ENCODE data around the gene TLX1.

Gene TLX1

GRCh38 chr10:101130984-101131961 is at the start of gene TLX1:
Gene TLX1 (plus strand): TSS chr10:101131300. CDS start chr10:101131542, 242 bp downstream.
- DNase-seq = no peak

GRCh38 chr10:101085846-101086245 is 45.3 kb upstream of the TLX1 start:
- DNase-seq = no peak

GRCh38 chr10:101087376-101087775 is 43.7 kb upstream of the TLX1 start:
- no peak for DNase-seq

- DNase-seq = no peak
Observed at GRCh38 chr10:101087965-101088364, 43.1 kb upstream of the TLX1 start.

- no peak for DNase-seq
Observed at GRCh38 chr10:101089520-101090299, 41.4 kb upstream of the TLX1 start.

- no peak for DNase-seq
Observed at GRCh38 chr10:101090597-101090996, 40.5 kb upstream of the TLX1 start.

GRCh38 chr10:101091546-101092290 is 39.4 kb upstream of the TLX1 start:
- DNase-seq = no peak

- no peak for DNase-seq
Observed at GRCh38 chr10:101092881-101093354, 38.2 kb upstream of the TLX1 start.

GRCh38 chr10:101094121-101094879 is 36.8 kb upstream of the TLX1 start:
- DNase-seq = no peak

- DNase-seq = no peak
Observed at GRCh38 chr10:101095004-101095403, 36.1 kb upstream of the TLX1 start.

- peak in 1 of 2 donors; percentile 4 for DNase-seq
Observed at GRCh38 chr10:101095550-101096213, 35.4 kb upstream of the TLX1 start.

GRCh38 chr10:101096378-101096777 is 34.7 kb upstream of the TLX1 start:
- DNase-seq = no peak

- DNase-seq = no peak
Observed at GRCh38 chr10:101097881-101098280, 33.2 kb upstream of the TLX1 start.

GRCh38 chr10:101099901-101100300 is 31.2 kb upstream of the TLX1 start:
- DNase-seq = no peak

GRCh38 chr10:101101372-101101881 is 29.7 kb upstream of the TLX1 start:
- DNase-seq = no peak

GRCh38 chr10:101103430-101103829 is 27.7 kb upstream of the TLX1 start:
- DNase-seq = no peak

- DNase-seq = no peak
Observed at GRCh38 chr10:101106351-101106750, 24.7 kb upstream of the TLX1 start.

- no peak for DNase-seq
Observed at GRCh38 chr10:101107771-101108170, 23.3 kb upstream of the TLX1 start.

- no peak for DNase-seq
Observed at GRCh38 chr10:101110856-101111523, 20.1 kb upstream of the TLX1 start.

- no peak for DNase-seq
Observed at GRCh38 chr10:101111547-101111946, 19.6 kb upstream of the TLX1 start.

Measured in hippocampal formation (tissue), 2 donors.